ENCODE data around the gene ALG12.

- TF ChIP-seq CTCF (IDR thresholded peaks at IDR 0.05; ENCODE audit: low read depth, low read length), result no peak
- TF ChIP-seq POLR2A (IDR thresholded peaks at IDR 0.05; ENCODE audit: extremely low read depth, insufficient read length), result no peak
- TF ChIP-seq MAX (IDR thresholded peaks at IDR 0.05; ENCODE audit: low read depth, low read length), result no peak
These were observed 21.1 kb downstream of the ALG12 start for GRCh38 chr22:49897015-49897684.

Data from NB4 (cell line).